GM21786 (cell line): Measurements from ENCODE around the gene IL19.

ENCODE experiments used
- ATAC-seq: cut with Tn5 transposase; IDR thresholded peaks from one replicate; pipeline ENCODE4 v1.9.1; 2021; ENCODE audit not compliant: unreplicated experiment

The IL19 gene

GRCh38 chr1:206797534-206798383 lies 27.2 kb downstream of the IL19 start:
- ATAC-seq, result no peak

DNA sequence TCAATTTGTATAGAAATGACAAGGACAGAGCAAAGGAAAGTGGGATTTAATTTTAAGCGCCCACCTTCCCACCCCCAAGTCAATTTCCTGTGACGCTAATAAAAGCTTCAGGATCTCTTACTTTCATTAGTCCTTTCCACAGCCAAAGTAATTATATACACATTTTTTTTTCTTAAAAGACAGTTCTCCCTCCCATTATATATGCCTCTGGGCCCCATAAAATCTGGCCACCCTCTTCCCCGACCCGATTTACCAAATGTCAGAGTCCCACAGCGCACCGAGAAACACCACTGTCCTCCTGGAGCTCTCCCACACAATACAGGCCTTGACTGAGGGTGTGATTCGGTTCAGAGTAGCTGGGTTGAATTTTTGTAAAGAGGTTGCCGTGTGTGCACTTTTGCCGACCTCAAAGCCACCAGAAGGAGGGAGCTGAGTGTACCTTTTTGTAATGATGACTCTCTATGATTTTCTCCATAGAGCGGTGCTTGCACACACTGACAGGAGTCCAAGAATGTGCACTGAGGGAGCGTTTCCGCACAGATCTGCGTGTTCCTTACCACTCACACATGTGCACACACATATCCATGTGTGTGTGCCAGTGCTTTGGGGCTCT lies 27.9 kb downstream of the IL19 start:
- no peak for ATAC-seq

GRCh38 chr1:206799311-206799710 lies 28.7 kb downstream of the IL19 start:
- no peak for ATAC-seq

GRCh38 chr1:206800411-206800810 lies 29.8 kb downstream of the IL19 start:
- no peak for ATAC-seq

- ATAC-seq, result no peak
These were observed 30.3 kb downstream of the IL19 start for GRCh38 chr1:206800891-206801290.

DNA sequence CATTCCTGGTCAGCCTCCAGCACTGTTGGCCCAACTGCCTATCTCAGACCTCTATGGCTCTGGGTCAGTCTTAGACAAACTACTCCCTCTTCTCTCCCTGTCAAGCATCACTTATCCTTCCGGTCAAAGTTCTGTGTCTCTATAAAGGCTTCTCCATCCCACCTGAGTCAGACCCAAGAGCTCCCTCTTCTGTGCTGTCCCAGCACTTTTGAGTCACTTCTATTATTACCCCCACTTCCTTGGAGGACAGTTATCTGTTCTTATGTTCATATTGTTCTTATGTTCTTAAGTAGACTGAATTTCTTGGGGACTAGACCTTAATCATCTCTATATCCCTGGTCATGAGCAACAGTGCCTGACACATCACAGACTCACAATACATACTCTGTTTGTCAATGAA lies 30.9 kb downstream of the IL19 start:
- no peak for ATAC-seq

DNA sequence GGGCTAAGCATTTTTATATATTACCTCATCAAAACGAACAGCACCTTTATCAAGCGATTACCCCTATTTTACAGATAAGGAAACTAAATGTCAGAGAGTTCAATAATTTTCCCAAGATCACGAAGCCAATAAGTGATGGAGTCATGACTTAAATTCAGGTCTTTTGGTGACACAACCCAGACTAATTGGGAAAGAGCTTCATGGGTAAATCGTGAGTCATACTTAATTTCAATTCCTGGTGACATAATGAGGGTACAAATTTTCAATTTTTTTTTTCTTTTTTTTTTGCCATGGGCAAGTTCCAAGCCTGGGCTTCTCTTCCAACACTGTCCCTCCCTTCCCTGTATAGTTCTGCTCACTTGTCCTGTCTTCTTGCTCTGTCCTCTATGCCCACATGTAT lies 31.8 kb downstream of the IL19 start:
- no peak for ATAC-seq

DNA sequence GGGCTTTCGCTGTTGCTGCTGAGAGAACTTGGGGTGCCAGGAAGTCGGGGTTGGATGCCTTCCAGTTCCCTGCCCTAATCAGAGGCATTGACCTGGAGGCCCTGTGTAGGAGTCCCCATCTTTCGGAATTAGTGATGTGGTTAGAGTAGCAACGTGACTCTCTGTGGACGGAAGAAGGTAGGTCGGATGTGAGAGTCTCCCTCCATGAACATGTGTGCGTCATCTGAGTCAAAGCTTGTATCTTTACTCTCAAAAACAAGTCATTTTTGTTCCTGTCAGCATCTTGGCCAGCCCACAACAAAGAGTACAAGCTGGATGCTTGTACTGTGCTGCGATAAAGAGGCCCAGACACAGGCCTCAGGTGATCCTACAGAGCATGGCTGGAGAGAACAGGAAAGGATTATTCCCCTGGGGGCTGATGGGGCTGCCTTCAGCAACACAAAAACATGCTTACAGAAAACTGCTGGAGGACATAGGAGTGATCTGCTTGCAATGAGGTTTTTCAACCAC lies 32.7 kb downstream of the IL19 start:
- ATAC-seq, result peak; percentile 99

DNA sequence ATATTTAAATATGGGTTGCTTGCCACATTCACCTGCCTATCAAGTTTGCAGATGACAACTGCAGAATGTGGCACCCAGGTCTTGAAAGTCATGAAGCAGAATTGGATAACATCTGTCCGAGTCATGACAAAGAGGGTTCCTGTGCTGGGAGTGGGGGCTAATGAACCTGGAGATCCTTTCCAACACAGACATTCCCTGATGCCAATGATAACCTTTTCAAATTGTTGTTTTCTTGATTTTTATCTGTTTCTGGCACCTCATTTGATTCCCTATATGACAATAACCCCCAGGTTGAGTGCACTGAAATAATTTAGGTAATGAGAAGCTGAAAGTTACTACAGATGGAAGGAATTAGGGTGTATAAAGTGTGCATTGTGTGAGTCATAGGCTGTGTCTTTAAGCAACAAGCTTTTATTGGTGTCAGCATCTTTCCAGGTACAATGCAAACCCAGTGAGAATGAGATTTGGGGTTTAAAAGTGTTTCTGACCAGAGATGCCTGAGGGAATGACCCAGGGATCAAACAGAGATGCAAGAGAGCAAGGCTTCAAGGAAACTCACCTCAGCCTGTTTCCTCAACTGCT lies 33.7 kb downstream of the IL19 start:
- ATAC-seq, result no peak

DNA sequence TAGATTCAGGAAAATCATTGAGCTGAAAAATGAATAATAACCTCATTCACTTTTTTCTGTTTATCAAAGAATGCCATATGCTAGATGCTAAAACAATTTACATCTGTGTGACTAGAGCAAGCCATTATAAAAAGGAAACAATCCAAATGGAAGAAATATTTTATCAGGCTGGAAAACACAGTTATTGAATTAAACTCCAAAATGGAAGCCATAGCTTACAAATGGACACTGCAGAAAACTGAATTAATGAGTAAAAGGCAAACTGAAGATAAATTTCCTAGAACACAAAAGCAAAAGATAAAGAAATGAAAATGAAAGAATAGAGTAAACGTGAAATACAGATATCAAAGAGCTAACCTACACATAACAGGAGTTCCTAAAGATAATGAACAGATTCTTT lies 34.8 kb downstream of the IL19 start:
- no peak for ATAC-seq

DNA sequence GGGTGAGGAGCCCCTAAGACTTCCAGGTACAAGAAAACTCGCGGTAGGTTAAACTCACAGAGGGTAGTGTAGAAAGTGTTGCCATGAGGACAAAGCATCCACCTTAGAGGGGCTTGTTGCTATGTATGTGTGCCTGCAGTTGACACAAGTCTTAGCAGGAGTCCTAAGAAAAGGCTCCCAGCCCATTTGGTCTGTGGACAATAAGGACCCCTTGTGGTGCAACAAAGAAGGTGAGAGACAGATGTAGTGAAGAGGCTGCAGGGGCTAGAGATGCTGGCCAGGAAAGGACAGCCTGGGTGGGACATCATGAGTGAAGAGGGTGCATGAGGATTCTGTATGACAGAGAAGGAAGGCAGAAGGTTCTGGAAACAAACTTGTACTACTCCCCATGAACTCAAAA lies 38.0 kb downstream of the IL19 start:
- ATAC-seq, result peak; percentile 52

- ATAC-seq, result no peak
These were observed 39.0 kb downstream of the IL19 start for GRCh38 chr1:206809504-206810084.

- ATAC-seq, result no peak
These were observed 41.9 kb downstream of the IL19 start for GRCh38 chr1:206812471-206812870.

DNA sequence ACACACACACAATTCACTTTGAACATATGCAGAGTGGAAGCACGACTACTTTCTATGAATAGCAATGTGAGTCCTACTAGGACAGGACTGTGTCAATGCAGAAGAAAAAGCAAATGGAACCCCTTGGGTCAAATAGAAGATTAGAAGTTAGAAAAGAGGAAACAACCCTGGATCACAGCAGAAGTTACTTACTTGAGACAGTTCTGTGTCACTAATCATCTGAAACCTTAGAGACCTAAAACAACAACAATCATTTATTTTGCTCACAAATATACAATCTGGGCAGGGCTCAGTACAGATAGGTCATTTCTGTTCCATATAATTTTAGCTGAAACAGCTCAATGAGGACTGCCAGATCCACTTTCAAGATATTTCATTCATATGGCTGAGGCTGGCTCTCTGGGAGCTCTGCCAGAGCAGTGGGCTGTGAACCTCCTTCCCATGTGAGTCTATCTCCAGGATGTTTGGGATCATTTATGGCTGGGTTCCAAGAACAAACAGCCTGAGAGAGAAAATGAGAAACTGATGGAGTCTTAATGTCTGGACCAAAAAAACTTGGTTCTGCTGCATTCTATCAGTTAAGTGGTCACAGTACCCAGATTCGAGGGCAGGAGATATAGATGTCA lies 44.3 kb downstream of the IL19 start:
- no peak for ATAC-seq

DNA sequence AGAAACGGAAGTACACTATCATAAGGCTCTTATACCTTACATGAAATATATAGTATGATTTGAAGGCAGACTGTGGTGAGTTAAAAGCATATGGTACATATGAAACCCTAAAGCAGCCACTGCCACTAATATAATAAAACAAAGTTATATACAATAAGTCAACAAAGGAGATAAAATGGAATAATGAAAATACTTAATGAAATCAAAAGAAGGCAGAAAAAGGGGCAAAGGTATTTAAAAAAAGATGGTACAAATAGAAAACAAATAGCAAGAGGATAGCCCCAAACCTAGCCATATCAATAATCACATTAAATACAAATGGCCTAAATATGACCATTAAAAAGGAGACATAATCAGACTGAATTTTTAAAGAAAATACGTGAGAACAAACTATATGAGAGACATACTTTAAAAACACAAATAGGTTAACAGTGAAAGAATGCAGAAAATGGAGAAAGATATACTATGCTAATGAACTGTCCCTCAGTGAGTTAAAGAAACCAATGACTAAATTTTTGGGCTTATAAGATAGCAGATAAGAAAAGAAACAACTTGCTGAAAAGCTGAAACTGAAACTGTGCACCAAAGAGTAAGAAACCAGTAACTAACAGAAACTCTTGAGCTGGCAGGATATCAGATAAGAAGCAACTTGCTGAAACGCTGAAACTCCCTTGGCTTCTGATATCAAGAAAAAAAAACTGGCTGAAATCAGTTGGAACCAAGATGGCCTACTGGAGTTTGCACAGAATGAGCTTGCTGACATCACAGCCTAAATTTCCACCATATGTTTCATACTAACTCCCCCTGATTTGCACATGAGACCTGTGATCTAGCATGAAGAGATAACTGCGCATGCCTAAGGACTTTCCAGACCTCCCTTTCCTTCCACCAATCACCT lies 46.1 kb downstream of the IL19 start:
- ATAC-seq, result peak; percentile 75

DNA sequence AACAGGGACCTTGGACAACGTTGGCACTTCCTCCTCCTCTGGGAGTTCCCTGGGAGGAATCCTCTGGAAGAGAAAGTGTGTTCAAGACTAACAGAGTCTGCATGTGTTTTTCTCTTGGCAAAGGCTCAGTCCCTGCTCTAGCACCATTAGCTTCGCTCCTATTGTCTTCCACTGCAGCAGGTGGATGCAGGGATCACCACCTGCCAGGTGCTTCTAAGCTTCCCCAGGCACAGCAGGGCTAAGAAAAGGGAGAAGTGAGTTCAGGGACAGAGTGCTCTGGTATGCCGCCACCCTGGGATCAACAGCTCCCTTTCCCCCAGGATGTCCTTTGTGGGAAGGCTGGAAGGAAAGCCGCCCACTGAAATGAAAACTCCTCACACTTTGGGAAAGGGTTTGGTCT lies 50.9 kb downstream of the IL19 start:
- ATAC-seq, result no peak

DNA sequence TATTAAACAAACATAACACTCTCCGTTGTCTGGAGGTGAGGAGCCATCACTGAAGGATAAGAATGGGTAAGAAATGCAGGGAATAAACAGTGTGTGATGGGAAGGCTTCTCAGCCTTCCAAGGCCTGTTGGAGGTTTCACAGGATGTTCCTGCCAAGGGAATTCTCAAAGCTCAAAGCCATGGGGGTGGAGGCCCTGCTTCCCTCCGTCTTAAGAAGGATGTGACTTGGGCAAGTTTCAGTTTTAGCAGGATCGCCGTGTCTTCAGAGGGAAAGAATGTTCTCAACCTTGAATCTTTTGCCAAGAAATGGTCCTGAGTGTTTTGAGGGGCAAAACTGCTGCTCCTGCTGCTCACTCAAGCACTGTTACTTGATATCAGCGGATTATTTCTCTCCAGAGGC lies 53.2 kb downstream of the IL19 start:
- ATAC-seq, result no peak

DNA sequence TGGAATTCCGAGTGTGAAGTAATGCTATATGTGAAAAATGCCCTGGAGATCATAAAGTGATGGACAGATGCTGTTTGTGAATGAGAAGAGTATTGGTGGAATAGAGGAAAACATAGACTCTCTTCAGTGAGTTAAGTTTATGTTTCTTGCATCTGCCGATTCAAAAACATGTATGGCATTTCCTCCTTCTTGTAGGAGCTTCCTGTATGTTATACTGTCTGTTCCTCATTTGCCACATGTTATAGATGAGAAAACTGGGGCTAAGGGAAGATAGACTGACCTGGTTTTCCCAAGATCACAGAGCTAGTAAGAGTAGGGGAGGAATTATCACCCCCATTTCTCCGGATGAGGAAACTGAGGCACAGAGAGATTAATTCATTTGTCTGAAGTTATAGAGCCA lies 53.8 kb downstream of the IL19 start:
- no peak for ATAC-seq

DNA sequence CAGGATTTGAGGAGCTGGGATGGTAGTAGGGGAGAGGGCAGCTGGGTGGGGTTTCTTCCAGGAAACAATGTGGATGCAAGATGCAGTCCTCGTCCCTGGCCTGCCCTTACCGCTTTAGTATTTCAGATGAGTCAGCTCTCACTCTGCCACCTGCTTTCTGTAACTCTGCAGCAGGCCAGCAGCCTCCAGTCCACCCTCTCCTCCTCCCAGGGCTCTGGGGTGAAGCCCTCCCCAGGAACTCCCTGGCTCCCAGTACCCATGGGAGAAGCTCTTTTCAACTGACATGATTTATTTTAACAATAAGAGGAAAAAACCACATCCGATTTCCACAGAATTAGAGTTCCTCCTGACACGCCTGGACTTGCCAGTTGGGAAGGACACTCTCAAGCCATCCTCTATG lies 55.8 kb downstream of the IL19 start:
- no peak for ATAC-seq

- ATAC-seq, result no peak
These were observed 57.5 kb downstream of the IL19 start for GRCh38 chr1:206828061-206828460.
